ENCODE results near the gene NEK6.

Gene NEK6

DNA sequence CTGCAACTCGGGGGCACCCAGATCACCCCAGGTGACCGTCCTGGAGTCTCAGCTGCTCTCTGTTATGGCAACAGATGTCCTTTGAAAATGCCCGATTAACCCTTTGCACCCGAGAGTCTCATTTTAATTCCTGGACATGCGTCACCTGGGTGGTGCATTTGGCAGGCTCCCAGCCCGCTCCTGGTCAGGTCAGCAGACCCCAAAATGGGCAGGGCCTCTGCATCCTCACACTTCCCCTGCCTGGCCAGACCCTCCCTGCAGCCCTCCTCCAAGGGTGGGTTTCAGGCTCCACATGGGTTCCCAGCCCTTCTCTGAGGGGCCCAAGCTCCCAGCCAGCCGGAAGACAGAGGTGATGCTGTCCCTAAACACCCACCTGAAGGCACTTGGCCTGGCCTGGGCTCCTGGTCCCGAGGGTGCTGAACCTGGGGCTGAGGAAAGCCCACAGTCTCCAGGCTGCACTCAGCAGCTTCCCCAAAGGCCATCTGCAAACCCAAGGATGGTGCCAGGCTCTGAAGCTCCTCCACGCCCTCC, 88.1 kb downstream of the NEK6 start:
- no peak overlapping the region for H3K9ac ChIP-seq (ENCODE audit: low read length)
- no peak overlapping the region for H3K4me3 ChIP-seq (ENCODE audit: low read depth, low read length)
- H3K27me3 ChIP-seq (ENCODE audit: control insufficient read depth, insufficient read depth, low read length) = no peaks in the 10 kb centered on the region
- H3K36me3 ChIP-seq (ENCODE audit: control insufficient read depth, insufficient read depth, low read length) = peaks cover 51% of the 10 kb centered on the region
- H3K4me1 ChIP-seq (ENCODE audit: control insufficient read depth, insufficient read depth, low read length) = peaks cover 14% of the 10 kb centered on the region
- H3K27ac ChIP-seq (ENCODE audit: low read depth, low read length) = no peak overlapping the region
- H3K9me3 ChIP-seq (ENCODE audit: control insufficient read depth, insufficient read depth, low read depth, low read length) = no peaks in the 10 kb centered on the region

DNA sequence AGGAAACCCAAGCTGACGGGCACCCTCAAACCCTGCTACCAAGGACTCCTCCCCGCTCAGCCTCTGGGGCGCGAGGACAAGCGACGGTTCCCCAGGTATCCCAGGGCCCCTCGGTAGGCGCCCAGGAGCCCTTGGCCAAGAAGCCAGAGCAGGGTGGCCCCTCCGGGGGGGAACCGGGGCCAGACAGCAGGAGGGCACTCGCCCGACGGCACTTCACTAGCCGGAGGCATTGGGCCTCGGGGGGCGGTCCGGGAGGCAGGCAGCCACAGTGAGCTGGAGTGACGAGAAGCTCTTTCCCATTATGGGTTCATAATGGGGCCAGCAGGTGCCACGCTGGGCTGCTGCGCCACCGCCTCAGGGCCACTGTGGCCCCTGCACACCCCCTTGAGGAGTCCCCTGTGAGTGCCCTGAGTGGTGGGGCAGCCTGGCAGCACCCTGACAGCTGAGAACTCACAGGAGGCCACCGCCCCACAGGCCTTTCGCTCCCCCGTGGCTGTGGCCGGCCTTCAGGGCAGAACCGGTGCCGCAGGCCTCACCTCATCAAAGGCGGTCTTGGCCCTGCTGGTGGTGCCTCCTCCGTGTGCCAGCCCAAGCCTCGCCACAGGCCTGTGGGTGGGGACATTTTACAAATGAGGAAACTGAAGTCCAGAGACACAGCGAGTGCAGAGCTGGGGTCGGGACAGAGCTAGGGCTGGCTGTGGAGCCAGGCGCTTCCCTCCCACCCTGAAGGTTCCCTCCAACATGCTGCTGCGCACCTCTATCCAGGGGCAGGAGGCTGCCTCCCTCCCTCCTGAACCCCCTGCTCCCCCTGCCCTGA, 88.8 kb downstream of the NEK6 start:
- Histone ChIP-seq H3K9me3 (ENCODE audit: control insufficient read depth, insufficient read depth, low read depth, low read length) (no peaks in the 10 kb centered on the region), H3K27me3 (ENCODE audit: control insufficient read depth, insufficient read depth, low read length) (no peaks in the 10 kb centered on the region), H3K4me1 (ENCODE audit: control insufficient read depth, insufficient read depth, low read length) (peaks cover 14% of the 10 kb centered on the region), H3K9ac (ENCODE audit: low read length) (no peak overlapping the region), H3K4me3 (ENCODE audit: low read depth, low read length) (no peak overlapping the region), H3K36me3 (ENCODE audit: control insufficient read depth, insufficient read depth, low read length) (peaks cover 58% of the 10 kb centered on the region), H3K27ac (ENCODE audit: low read depth, low read length) (no peak overlapping the region)

- peaks cover 66% of the 10 kb centered on the region for H3K36me3 ChIP-seq (ENCODE audit: control insufficient read depth, insufficient read depth, low read length)
- no peaks in the 10 kb centered on the region for H3K27me3 ChIP-seq (ENCODE audit: control insufficient read depth, insufficient read depth, low read length)
These were observed 89.6 kb downstream of the NEK6 start for GRCh38 chr9:124347206-124347967.

GRCh38 chr9:124347968-124348358, 90.2 kb downstream of the NEK6 start:
- peaks cover 72% of the 10 kb centered on the region for H3K36me3 ChIP-seq (ENCODE audit: control insufficient read depth, insufficient read depth, low read length)
- no peak overlapping the region for H3K27ac ChIP-seq (ENCODE audit: low read depth, low read length)
- H3K27me3 ChIP-seq (ENCODE audit: control insufficient read depth, insufficient read depth, low read length) = no peaks in the 10 kb centered on the region
- no peaks in the 10 kb centered on the region for H3K9me3 ChIP-seq (ENCODE audit: control insufficient read depth, insufficient read depth, low read depth, low read length)
- no peak overlapping the region for H3K4me3 ChIP-seq (ENCODE audit: low read depth, low read length)
- no peak overlapping the region for H3K9ac ChIP-seq (ENCODE audit: low read length)
- H3K4me1 ChIP-seq (ENCODE audit: control insufficient read depth, insufficient read depth, low read length) = peaks cover 8% of the 10 kb centered on the region

More at GRCh38 chr9:124347206-124347967, 89.6 kb downstream of the NEK6 start:
- Histone ChIP-seq H3K9ac (ENCODE audit: low read length) (no peak overlapping the region), H3K4me3 (ENCODE audit: low read depth, low read length) (no peak overlapping the region), H3K9me3 (ENCODE audit: control insufficient read depth, insufficient read depth, low read depth, low read length) (no peaks in the 10 kb centered on the region), H3K4me1 (ENCODE audit: control insufficient read depth, insufficient read depth, low read length) (peaks cover 13% of the 10 kb centered on the region), H3K27ac (ENCODE audit: low read depth, low read length) (no peak overlapping the region)

DNA sequence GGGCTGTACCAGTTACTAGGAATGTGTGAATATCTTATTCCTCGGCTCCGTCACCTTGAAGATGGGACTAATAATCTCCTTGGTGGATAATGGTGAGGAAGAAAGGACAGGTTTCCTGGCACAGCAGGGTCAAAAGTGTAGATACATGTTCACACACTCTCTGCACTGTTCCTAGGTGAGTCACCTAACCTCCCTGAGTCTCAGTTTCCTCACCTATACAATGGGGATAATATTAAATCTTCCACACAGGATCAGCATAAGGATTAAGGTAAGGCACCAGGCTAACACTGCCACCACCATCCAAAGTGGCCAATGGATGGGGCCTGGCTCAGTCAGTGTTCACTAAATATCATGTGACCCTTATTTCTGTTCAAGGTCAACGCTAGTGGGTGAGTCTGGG, 90.6 kb downstream of the NEK6 start:
- peaks cover 76% of the 10 kb centered on the region for H3K36me3 ChIP-seq (ENCODE audit: control insufficient read depth, insufficient read depth, low read length)
- no peak overlapping the region for H3K27ac ChIP-seq (ENCODE audit: low read depth, low read length)
- H3K4me3 ChIP-seq (ENCODE audit: low read depth, low read length) = no peak overlapping the region
- peaks cover 5% of the 10 kb centered on the region; the same call in 1 of the 2 replicates for H3K4me1 ChIP-seq (ENCODE audit: control insufficient read depth, insufficient read depth, low read length)
- H3K9me3 ChIP-seq (ENCODE audit: control insufficient read depth, insufficient read depth, low read depth, low read length) = no peaks in the 10 kb centered on the region
- H3K9ac ChIP-seq (ENCODE audit: low read length) = no peak overlapping the region
- H3K27me3 ChIP-seq (ENCODE audit: control insufficient read depth, insufficient read depth, low read length) = no peaks in the 10 kb centered on the region

DNA sequence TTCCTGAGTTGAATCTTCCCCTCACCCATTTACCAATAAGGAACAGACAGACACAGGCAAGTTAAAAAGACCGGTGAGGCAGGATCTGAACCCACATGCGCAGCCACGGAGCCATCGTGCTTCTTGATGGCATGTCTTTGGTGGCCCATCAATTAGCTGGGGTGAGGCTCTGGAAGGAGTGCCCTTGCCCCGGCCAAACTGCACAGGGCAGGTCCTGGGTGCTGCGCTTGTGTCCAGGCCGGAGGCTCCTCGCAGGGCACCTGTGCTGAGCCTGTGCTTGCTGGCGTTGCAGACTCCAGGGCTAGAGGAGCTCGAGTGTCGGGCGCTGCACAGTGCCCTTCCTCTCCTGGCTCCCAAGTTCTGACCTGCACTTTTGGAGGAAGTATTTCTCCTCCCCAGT, 91.1 kb downstream of the NEK6 start:
- H3K9me3 ChIP-seq (ENCODE audit: control insufficient read depth, insufficient read depth, low read depth, low read length) = no peaks in the 10 kb centered on the region
- peaks cover under 1% of the 10 kb centered on the region; the same call in 1 of the 2 replicates for H3K4me1 ChIP-seq (ENCODE audit: control insufficient read depth, insufficient read depth, low read length)
- H3K4me3 ChIP-seq (ENCODE audit: low read depth, low read length) = no peak overlapping the region
- no peaks in the 10 kb centered on the region for H3K27me3 ChIP-seq (ENCODE audit: control insufficient read depth, insufficient read depth, low read length)
- H3K9ac ChIP-seq (ENCODE audit: low read length) = no peak overlapping the region
- H3K27ac ChIP-seq (ENCODE audit: low read depth, low read length) = no peak overlapping the region
- peaks cover 79% of the 10 kb centered on the region for H3K36me3 ChIP-seq (ENCODE audit: control insufficient read depth, insufficient read depth, low read length)

GRCh38 chr9:124349267-124349666, 91.5 kb downstream of the NEK6 start:
- Histone ChIP-seq H3K36me3 (ENCODE audit: control insufficient read depth, insufficient read depth, low read length) (peaks cover 80% of the 10 kb centered on the region), H3K4me3 (ENCODE audit: low read depth, low read length) (no peak overlapping the region), H3K4me1 (ENCODE audit: control insufficient read depth, insufficient read depth, low read length) (no peaks in the 10 kb centered on the region), H3K9me3 (ENCODE audit: control insufficient read depth, insufficient read depth, low read depth, low read length) (no peaks in the 10 kb centered on the region), H3K9ac (ENCODE audit: low read length) (no peak overlapping the region), H3K27ac (ENCODE audit: low read depth, low read length) (no peak overlapping the region), H3K27me3 (ENCODE audit: control insufficient read depth, insufficient read depth, low read length) (no peaks in the 10 kb centered on the region)

- Histone ChIP-seq H3K36me3 (ENCODE audit: control insufficient read depth, insufficient read depth, low read length) (peaks cover 84% of the 10 kb centered on the region), H3K4me1 (ENCODE audit: control insufficient read depth, insufficient read depth, low read length) (no peaks in the 10 kb centered on the region), H3K27me3 (ENCODE audit: control insufficient read depth, insufficient read depth, low read length) (no peaks in the 10 kb centered on the region), H3K4me3 (ENCODE audit: low read depth, low read length) (no peak overlapping the region), H3K9me3 (ENCODE audit: control insufficient read depth, insufficient read depth, low read depth, low read length) (no peaks in the 10 kb centered on the region), H3K27ac (ENCODE audit: low read depth, low read length) (no peak overlapping the region), H3K9ac (ENCODE audit: low read length) (no peak overlapping the region)
These were observed 92.1 kb downstream of the NEK6 start for GRCh38 chr9:124349675-124350493.

DNA sequence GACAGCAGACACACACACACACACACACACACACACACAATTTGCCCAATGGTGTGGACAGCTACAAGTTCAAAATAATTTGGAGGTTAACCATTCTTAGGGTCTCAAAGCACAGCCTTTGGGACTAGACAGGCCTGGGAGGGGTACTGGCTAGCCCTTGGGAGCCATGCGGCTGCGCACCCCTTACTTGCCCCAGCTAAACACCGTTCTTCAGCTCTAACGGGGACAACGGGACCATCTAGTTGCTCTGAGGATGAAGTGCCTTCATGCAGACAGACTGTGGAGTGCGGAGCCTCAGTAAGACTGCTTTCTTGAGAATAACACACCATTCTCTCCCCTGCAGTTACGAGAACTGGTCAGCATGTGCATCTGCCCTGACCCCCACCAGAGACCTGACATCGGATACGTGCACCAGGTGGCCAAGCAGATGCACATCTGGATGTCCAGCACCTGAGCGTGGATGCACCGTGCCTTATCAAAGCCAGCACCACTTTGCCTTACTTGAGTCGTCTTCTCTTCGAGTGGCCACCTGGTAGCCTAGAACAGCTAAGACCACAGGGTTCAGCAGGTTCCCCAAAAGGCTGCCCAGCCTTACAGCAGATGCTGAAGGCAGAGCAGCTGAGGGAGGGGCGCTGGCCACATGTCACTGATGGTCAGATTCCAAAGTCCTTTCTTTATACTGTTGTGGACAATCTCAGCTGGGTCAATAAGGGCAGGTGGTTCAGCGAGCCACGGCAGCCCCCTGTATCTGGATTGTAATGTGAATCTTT, 92.9 kb downstream of the NEK6 start:
- Histone ChIP-seq H3K4me3 (ENCODE audit: low read depth, low read length) (no peak overlapping the region), H3K36me3 (ENCODE audit: control insufficient read depth, insufficient read depth, low read length) (peaks cover 84% of the 10 kb centered on the region)

More for the DNA sequence above, 92.9 kb downstream of the NEK6 start:
- no peaks in the 10 kb centered on the region for H3K27me3 ChIP-seq (ENCODE audit: control insufficient read depth, insufficient read depth, low read length)
- no peaks in the 10 kb centered on the region for H3K4me1 ChIP-seq (ENCODE audit: control insufficient read depth, insufficient read depth, low read length)
- no peak overlapping the region for H3K27ac ChIP-seq (ENCODE audit: low read depth, low read length)
- H3K9me3 ChIP-seq (ENCODE audit: control insufficient read depth, insufficient read depth, low read depth, low read length) = no peaks in the 10 kb centered on the region
- no peak overlapping the region for H3K9ac ChIP-seq (ENCODE audit: low read length)

All from HUES6 (cell line).